T1000 (cell line): ENCODE data around the gene AFF3.

Source experiments
- DNase-seq: peaks from one replicate; lab custom pipeline; 2025; ENCODE audit warnings: mixed read lengths; lab: John Stamatoyannopoulos, UW

AFF3 gene

GRCh38 chr2:100043891-100044255 is 98.5 kb downstream of the AFF3 start:
- no peak for DNase-seq

GRCh38 chr2:100043081-100043890 is 99.1 kb downstream of the AFF3 start:
- DNase-seq: no peak

- no peak for DNase-seq
These were observed 99.8 kb downstream of the AFF3 start for GRCh38 chr2:100042562-100042961.

GRCh38 chr2:100041946-100042345 is 100.4 kb downstream of the AFF3 start:
- DNase-seq: no peak

- DNase-seq: no peak
These were observed 101.0 kb downstream of the AFF3 start for GRCh38 chr2:100041385-100041784.

- no peak for DNase-seq
These were observed 101.5 kb downstream of the AFF3 start for GRCh38 chr2:100040906-100041305.

- DNase-seq: no peak
These were observed 103.0 kb downstream of the AFF3 start for GRCh38 chr2:100039291-100039980.

GRCh38 chr2:100038011-100038410 is 104.4 kb downstream of the AFF3 start:
- no peak for DNase-seq

- DNase-seq: no peak
These were observed 105.6 kb downstream of the AFF3 start for GRCh38 chr2:100036793-100037192.

DNA sequence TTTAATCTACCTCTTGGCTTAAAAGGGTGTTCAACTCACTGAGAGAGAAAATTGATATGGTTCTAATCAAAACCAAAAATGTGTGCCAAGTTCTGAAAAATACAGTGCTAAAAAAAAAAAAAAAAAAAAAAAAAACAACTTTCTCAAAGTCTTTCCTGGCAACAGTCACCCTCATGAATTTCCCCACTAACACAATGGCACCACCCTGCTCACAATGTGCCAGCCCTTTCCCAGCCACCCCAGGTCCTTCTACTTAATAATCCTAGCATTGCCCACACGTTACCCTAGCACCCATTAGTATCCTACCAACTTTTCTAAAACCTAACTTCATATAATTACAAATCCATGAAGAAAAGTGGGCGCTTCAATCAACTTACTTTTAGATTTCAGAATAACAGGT is 106.4 kb downstream of the AFF3 start:
- no peak for DNase-seq

- DNase-seq: no peak
These were observed 108.0 kb downstream of the AFF3 start for GRCh38 chr2:100034431-100034830.

DNA sequence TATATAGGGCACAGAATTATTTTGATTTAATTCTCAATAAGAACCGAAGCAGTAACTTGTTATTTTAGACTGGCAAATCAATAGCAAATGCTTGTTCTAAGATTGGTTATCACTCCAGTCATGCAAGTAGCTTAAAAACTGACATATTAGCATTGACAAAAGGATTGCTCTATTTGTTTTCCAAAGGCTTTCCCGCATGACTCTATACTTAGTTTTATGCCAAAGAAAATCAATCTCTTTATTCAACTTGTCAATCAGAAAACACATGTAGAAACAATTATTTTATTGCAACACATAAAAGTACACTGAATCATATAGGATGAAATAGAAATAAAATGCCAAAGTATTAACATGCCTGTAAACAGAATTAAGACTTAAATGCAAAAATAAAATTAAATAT is 108.4 kb downstream of the AFF3 start:
- DNase-seq: no peak

DNA sequence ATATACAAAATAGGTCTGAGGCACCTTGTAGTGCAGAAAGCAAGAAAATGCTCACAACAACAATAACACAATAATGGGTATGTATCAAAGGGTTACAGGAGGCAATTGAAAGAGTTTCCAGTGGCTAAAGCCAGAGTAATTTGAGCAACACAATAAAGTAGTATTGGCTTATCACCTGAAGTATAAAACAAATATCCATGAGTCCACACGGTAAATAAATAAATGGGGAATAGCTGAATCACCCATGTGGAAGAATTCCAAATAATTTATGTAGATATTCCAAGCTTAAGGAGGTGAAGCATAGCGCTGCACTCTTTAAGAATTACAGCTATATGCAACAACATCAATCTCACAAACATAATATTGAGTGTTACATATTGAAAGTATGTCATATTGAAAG is 110.8 kb downstream of the AFF3 start:
- DNase-seq: no peak

DNA sequence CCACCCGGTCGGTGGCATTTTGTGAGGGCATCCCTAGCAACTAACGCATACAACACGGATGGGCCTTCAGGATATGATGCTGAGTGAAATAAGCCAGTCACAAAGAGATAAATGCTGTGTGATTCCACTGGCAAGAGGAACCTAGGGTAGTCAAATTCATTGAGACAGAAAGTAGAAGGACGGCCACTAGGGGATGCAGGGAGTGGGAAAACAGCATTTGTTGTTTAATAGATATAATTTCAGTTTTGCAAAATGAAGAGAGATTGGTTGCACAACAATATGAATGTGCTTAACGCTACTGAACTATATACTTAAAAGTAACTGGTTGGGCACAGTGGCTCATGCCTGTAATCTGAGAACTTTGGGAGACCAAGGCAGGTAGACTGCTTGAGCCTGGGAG is 112.9 kb downstream of the AFF3 start:
- no peak for DNase-seq

DNA sequence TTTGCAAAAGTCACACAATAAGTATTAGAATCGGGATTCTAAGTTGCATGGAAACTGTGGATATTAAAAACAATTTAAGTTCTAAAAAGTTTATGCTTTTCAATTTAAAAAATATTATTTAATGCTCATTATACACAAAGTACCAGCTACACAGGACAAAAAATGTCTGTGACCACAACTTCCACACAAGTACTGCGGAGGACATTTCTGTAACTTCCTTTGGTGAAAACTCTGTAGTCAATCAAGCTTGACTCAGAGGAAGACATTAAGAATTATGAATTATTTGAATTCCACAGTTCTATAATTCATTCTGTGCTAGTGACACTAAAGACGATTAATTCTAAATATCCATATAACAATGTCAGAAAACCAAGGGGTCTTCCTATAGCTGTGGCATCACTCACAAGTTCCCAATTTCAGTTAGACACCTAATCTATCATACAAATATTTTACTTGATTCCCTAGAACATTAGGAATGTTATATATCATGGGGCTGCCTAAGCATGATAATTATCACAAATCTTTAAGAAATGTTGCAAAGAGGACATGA is 120.5 kb downstream of the AFF3 start:
- no peak for DNase-seq

DNA sequence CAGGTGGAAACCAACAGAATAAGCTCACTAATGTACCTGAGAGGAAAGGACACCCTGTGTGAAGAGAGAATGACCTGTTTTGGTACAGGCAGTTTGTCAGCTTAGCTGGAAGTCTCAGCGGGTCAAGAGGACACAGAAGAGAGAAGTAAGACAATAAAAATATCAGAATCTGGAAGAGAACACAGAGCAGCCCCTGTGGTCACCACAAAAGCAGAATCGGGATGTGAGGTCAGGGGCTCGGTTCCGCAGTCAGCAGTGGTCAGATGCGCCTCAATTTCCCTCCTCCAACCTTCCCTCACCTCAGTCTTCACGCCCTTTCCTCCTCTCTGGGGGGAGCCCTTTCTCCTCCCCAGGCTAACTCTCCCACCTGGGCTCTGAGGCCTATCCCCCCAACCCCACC is 122.9 kb downstream of the AFF3 start:
- DNase-seq: no peak

- no peak for DNase-seq
These were observed 123.8 kb downstream of the AFF3 start for GRCh38 chr2:100018341-100019193.

GRCh38 chr2:100017633-100018032 is 124.8 kb downstream of the AFF3 start:
- DNase-seq: no peak

- no peak for DNase-seq
These were observed 125.6 kb downstream of the AFF3 start for GRCh38 chr2:100016756-100017155.

- DNase-seq: no peak
These were observed 126.5 kb downstream of the AFF3 start for GRCh38 chr2:100015849-100016248.

DNA sequence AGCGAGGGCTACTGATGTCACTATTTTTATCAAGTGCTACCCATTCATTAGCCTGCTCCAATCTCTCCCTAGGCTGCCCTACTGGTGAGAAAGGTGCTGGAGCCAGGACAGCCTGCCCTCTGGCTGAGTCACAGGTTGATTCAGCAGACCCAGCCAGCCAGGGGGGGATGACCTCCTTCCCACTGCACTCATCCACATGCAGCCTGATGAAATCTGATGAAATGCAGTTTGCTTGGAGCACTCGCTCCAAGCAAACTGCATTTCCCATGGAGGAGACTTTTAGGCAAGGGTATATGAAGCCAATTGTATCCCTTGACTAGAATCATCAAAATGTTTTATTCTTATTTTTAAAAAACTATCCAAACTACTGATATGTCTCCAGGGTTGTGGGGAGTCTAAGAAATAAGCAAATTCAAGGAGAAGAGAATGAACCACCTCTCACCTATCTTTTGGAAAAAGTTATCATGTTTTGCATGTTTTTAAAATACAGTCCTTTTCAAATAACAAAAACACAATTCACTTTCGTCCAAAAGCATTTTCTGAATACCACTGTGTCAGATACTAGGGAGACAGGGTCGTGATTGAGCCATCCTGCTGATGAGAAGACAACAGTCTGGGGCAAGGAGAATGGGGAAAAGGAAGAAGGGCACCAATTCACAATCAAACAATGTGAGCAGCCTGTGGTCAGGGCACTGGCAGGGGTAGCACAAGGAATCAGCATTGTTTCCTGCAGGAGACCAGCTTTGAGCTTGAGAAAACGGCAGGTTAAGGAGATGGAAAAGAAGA is 128.3 kb downstream of the AFF3 start:
- DNase-seq: peak; percentile 64

GRCh38 chr2:100012561-100012960 is 129.8 kb downstream of the AFF3 start:
- DNase-seq: no peak
